ENCODE measurements around the gene PAXX. TPM values are rescaled to one million over a fixed set of nuclear protein-coding genes. Genes with fewer than 3 reads are reported as not detected.

The PAXX gene
- total RNA-seq, 1 donor from 2014 or later: 19.8 TPM

DNA sequence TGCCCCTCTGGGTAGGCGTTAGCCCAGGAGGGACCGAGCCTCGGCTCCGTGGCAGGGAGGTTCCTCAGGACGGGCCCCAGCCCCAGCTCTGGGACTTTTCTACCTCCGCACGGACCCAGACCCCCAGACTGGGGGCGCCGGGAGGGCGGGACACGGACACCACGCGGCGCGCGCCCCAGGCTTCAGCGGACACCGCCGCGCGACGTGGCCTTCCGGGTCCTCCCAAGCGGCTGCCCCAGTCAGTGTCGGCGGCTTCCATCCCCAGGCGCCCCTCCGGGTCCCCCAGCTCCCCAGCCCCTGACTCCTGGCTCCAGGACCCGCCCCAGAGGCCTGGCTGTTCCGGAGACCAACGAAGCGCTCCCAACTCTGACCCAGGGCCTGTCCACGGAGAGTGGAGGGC lies 6.4 kb upstream of the PAXX start:
- intact Hi-C loops (cut with micrococcal nuclease): no loop called here
- Histone ChIP-seq H3K4me1 (peaks cover 49% of the 10 kb centered on the region), H3K9me3 (replicated peaks) (peaks cover 4% of the 10 kb centered on the region), H3K27ac (replicated peaks) (no peak overlapping the region), H3K4me3 (peak overlapping the region; percentile 42), H3K36me3 (no peaks in the 10 kb centered on the region), H3K27me3 (ENCODE audit: low read depth) (peaks cover 15% of the 10 kb centered on the region)
- DNase-seq: no peak
- TF ChIP-seq, protein P1, sequence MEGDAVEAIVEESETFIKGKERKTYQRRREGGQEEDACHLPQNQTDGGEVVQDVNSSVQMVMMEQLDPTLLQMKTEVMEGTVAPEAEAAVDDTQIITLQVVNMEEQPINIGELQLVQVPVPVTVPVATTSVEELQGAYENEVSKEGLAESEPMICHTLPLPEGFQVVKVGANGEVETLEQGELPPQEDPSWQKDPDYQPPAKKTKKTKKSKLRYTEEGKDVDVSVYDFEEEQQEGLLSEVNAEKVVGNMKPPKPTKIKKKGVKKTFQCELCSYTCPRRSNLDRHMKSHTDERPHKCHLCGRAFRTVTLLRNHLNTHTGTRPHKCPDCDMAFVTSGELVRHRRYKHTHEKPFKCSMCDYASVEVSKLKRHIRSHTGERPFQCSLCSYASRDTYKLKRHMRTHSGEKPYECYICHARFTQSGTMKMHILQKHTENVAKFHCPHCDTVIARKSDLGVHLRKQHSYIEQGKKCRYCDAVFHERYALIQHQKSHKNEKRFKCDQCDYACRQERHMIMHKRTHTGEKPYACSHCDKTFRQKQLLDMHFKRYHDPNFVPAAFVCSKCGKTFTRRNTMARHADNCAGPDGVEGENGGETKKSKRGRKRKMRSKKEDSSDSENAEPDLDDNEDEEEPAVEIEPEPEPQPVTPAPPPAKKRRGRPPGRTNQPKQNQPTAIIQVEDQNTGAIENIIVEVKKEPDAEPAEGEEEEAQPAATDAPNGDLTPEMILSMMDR (IDR thresholded peaks at IDR 0.05; ENCODE audit: borderline replicate concordance): no peak

DNA sequence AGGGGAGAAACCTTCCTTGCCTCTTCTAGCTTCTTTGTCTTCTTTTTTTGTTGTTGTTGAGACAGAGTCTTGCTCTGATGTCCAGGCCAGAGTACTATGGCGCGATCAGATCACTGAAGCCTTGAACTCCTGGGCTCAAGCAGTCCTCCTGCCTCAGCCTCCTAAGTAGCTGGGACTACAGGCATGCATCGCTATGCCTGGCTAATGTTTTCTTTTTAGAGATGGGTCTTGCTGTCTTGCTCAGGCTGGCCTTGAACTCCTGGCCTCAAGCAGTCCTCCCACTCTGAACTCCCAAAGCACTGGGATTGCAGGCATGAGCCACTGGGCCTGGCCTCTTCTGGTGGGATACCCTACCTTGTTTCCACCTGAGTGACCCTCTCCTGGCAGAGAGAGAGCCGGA lies 3.4 kb upstream of the PAXX start:
- H3K9me3 ChIP-seq (replicated peaks): peaks cover 4% of the 10 kb centered on the region
- TF ChIP-seq, protein P1 (IDR thresholded peaks at IDR 0.05; ENCODE audit: borderline replicate concordance): no peak
- DNase-seq: no peak
- intact Hi-C loops (cut with micrococcal nuclease): no loop called here
- H3K27me3 ChIP-seq (ENCODE audit: low read depth): peaks cover 25% of the 10 kb centered on the region
- no peak overlapping the region for H3K4me3 ChIP-seq
- no peak overlapping the region for H3K27ac ChIP-seq (replicated peaks)
- peaks cover 49% of the 10 kb centered on the region for H3K4me1 ChIP-seq
- peaks cover 6% of the 10 kb centered on the region for H3K36me3 ChIP-seq

DNA sequence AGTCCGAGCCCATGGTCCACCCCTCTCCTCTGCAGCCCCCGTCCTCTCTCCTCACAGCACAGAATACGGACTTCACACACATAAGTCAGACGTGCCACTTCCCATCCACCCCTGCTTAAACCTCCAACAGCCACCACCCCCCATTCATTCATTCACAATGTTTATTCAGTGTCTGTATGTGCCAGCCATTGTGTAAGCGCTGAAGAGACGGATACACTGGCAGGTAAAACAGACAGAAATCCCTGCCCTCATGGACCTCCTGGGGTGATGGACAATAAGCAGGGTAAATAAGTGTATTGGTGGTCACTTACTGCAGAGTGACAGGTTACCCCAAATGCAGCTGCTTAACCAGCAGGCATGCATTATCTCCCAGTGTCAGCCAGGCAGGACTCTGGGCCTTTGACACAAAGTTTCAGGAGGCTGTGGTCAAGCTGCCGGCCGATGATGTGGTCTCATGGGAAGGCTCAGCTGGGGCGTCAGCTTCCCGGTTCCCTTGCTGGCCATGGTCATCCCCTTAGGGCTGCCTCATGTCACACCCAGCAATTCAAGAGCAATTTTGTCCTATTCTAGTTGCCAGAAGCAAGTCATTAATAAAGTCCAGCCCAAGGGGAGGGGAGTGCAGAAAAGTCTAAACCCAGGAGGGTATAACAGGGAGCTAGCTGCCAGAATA lies 1.8 kb upstream of the PAXX start:
- intact Hi-C loops (cut with micrococcal nuclease): no loop called here
- Histone ChIP-seq H3K4me3 (no peak overlapping the region), H3K27me3 (ENCODE audit: low read depth) (peaks cover 32% of the 10 kb centered on the region), H3K9me3 (replicated peaks) (peaks cover 4% of the 10 kb centered on the region), H3K27ac (replicated peaks) (peak overlapping the region; percentile 92), H3K4me1 (peaks cover 49% of the 10 kb centered on the region), H3K36me3 (peaks cover 11% of the 10 kb centered on the region)
- no peak for DNase-seq
- TF ChIP-seq, protein P1 (IDR thresholded peaks at IDR 0.05; ENCODE audit: borderline replicate concordance): no peak

DNA sequence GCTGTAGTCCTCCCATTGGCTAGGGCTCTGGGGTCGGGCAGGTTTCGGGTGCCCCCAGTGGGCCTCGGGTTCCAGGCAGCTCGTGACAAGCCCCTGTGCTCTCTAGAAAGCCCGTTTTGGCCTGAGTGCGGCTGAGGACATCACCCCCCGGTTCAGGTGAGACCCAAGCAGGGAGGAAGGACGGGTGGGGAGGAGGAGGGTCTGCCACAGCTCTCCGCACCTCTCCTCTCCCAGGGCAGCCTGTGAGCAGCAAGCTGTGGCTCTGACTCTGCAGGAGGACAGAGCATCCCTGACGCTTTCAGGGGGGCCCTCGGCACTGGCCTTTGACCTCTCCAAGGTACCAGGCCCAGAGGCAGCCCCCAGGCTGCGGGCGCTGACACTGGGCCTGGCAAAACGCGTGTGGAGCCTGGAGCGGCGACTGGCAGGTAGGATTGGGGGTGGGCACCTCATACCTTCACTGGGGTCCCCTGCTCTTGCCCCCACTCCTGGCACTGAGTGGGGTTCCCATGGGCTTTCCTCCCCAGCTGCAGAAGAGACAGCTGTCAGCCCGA lies 672 bp downstream of the PAXX start:
- H3K36me3 ChIP-seq: peaks cover 11% of the 10 kb centered on the region
- H3K4me1 ChIP-seq: peaks cover 66% of the 10 kb centered on the region
- H3K27ac ChIP-seq (replicated peaks): peak overlapping the region; percentile 92
- H3K4me3 ChIP-seq: peak overlapping the region; percentile 74
- peaks cover 4% of the 10 kb centered on the region for H3K9me3 ChIP-seq (replicated peaks)
- TF ChIP-seq, protein P1 (IDR thresholded peaks at IDR 0.05; ENCODE audit: borderline replicate concordance): no peak
- H3K27me3 ChIP-seq (ENCODE audit: low read depth): peaks cover 50% of the 10 kb centered on the region
- intact Hi-C loops (cut with micrococcal nuclease): no loop called here
- DNase-seq: no peak

DNA sequence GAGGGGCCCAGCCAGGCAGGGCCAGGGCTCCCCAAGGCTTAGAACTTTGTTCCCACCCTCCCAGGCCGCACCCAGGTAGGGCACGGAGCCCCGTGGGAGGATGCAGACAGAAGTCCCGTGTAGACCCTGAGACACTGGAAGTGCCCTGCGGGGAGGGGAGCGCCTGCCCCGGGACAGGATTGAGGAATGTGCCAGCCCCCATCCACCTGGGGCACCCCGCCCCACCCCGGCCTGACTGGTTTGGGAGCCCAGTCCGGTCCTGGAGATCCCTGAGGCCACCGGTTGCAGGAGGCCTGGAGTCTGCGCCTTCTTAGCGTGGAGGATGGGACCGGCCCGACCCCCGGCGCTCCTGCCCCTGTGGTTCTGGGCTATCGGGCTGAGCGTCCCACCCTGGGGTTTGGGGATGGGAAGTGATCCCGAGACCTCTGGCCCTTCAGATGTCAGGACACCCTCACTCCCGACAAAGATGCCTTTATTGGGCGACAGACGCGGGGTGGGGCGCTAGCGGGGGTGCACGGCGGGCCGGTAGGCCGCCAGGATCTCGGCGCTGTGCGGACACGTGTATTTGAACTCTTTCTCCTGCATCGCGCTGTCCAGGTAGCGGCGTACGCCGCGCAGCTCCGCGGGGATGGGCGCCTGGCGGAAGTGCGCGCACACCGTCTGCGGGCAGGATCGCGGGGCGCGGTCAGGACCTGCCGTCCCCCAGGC lies 2.1 kb downstream of the PAXX start:
- H3K4me1 ChIP-seq: peaks cover 69% of the 10 kb centered on the region
- peak overlapping the region; percentile 8 for H3K27ac ChIP-seq (replicated peaks)
- H3K27me3 ChIP-seq (ENCODE audit: low read depth): peaks cover 55% of the 10 kb centered on the region
- peaks cover 11% of the 10 kb centered on the region for H3K36me3 ChIP-seq
- H3K9me3 ChIP-seq (replicated peaks): peaks cover 4% of the 10 kb centered on the region
- intact Hi-C loops (cut with micrococcal nuclease): no loop called here
- no peak for DNase-seq
- TF ChIP-seq, protein P1 (IDR thresholded peaks at IDR 0.05; ENCODE audit: borderline replicate concordance): no peak
- H3K4me3 ChIP-seq: peak overlapping the region; percentile 74

All from left ventricle myocardium inferior (tissue), 1 donor.